GM12892 (cell line): ENCODE results near the gene TMEM98.

ENCODE experiments used
- POLR2AphosphoS5 ChIP-seq: IDR thresholded peaks from 2 replicates; pipeline ENCODE4 v1.6.1; 2011; ENCODE audit warnings: low read depth, low read length, control low read depth
- TAF1 ChIP-seq: IDR thresholded peaks from 2 replicates; pipeline ENCODE4 v1.6.1; 2011; ENCODE audit warnings: low read depth, mild to moderate bottlenecking, control low read depth, low read length, borderline replicate concordance

GRCh38 chr17:32878211-32878610, 49.7 kb upstream of the TMEM98 start:
- no peak for TF ChIP-seq POLR2AphosphoS5
- TF ChIP-seq TAF1 = no peak
